Measurements from ENCODE around the gene CCDC38. TPM values are rescaled to one million over a fixed set of nuclear protein-coding genes. Genes with fewer than 3 reads are reported as not detected.

The CCDC38 gene
- total and polyA plus RNA-seq, 2 experiments from 2014 or later = not detected

DNA sequence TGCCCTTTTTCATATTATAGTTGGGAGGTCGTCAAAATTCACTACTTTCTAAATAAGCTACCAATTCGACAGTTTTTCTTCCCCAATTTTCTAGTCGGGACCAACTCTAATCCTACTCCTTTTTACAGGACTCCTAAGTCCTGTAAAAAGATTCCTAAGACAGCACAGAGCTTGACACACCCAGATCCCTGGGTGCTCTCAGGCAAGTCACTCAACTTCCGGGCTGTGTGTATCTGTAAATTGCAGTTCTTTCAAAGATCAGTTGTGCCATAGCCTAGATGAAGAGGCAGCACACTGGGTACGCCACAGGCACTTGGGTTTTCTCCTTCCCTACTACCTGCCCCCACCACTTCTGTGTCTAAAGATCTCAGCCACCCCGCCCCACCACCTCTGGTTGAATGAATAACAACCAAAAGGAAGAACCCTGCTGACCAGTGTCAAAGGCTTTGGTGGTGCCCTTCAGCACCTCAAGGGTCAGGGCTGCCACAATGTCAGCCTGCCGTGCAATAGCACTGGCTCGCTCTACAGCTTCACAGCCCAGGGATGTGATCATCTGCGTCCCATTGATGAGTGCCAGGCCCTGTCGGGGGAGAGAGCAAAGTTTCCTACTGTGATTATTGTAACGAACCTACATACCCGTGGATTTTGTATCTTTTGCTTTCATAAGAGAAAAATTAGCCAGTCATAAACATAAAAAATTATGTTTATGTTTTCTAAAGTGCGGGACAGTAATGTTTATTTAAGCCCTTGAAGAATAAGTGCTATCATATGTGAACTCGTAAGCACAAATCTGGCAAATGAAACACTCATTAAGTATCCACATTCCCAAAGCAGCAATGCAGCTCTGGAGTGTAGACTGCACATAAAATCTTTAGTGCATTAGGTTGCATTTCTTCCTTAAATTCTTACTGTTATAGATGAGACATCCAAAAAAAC lies 44.5 kb upstream of the CCDC38 start:
- TF ChIP-seq, protein P1, sequence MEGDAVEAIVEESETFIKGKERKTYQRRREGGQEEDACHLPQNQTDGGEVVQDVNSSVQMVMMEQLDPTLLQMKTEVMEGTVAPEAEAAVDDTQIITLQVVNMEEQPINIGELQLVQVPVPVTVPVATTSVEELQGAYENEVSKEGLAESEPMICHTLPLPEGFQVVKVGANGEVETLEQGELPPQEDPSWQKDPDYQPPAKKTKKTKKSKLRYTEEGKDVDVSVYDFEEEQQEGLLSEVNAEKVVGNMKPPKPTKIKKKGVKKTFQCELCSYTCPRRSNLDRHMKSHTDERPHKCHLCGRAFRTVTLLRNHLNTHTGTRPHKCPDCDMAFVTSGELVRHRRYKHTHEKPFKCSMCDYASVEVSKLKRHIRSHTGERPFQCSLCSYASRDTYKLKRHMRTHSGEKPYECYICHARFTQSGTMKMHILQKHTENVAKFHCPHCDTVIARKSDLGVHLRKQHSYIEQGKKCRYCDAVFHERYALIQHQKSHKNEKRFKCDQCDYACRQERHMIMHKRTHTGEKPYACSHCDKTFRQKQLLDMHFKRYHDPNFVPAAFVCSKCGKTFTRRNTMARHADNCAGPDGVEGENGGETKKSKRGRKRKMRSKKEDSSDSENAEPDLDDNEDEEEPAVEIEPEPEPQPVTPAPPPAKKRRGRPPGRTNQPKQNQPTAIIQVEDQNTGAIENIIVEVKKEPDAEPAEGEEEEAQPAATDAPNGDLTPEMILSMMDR (IDR thresholded peaks at IDR 0.05; ENCODE audit: low read depth, low read length) = no peak
- peak in 1 of 2 donors; percentile 14 for DNase-seq (ENCODE audit: low read depth in 1 of 2, low spot score in 1 of 2)
- no peaks in the 10 kb centered on the region for H3K4me1 ChIP-seq (ENCODE audit: low read depth)
- no peak overlapping the region for H3K27ac ChIP-seq
- no peak overlapping the region for H3K4me3 ChIP-seq
- H3K27me3 ChIP-seq = peaks cover 3% of the 10 kb centered on the region
- H3K36me3 ChIP-seq = no peaks in the 10 kb centered on the region
- H3K9me3 ChIP-seq (ENCODE audit: low read depth) = no peaks in the 10 kb centered on the region

DNA sequence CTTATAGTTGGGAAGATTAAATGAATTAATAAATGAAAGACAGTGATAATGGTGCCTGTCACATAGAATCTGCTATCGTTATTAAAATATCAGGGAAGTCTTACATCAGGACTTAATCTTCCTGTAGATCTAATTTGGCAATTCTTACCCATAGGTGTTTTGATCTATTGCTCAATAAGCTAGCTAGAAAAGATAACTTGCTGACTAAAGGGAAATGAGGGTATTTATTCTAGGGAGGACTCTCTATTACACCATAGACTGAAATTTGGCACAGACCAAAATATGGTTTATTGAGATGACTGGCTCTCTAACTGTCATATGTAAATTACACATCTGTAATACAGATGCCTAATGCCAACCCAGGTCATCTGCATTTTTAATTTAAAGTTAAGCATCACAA lies 42.3 kb upstream of the CCDC38 start:
- Histone ChIP-seq H3K36me3 (no peaks in the 10 kb centered on the region), H3K9me3 (ENCODE audit: low read depth) (no peaks in the 10 kb centered on the region), H3K27me3 (no peaks in the 10 kb centered on the region), H3K4me3 (no peak overlapping the region), H3K27ac (no peak overlapping the region), H3K4me1 (ENCODE audit: low read depth) (no peaks in the 10 kb centered on the region)
- DNase-seq (ENCODE audit: low read depth in 1 of 2, low spot score in 1 of 2) = no peak
- TF ChIP-seq, protein P1 (IDR thresholded peaks at IDR 0.05; ENCODE audit: low read depth, low read length) = no peak

DNA sequence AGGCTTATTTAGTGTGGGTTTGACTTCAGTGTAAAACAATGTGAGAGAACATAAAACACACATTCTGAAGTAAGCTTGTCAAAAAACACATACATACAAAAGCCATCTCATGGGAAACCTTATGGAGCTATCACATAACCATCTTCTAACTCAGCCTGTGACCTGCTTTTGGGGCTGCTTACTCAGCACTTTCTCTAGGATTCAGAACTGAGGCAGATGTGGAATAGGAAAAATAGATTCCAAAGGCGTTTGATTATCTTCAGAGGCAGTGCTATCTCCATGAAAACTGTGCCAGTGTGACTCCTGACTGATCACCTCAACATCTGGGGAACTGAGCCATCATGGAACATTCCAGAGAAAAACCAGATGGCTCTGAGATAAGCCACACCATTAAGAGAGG lies 40.2 kb upstream of the CCDC38 start:
- H3K27me3 ChIP-seq = no peaks in the 10 kb centered on the region

DNA sequence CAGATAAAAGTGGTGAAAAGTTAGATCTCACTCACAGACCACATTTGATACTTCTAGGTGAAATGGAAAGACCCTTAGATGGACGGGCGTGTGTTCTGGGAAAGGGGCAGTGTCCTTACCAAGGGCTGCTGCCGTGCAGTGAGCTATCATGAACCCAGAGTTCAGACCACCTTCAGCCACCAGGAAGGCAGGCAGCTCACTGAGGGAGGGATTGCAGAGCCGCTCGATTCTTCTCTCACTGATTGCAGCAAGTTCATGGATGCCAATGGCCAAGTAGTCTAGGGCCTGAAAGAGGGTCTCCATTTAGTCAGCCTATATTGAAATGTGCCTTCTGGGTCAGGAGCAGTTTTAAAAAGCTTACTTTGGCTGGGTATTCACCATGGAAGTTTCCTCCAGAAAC lies 38.0 kb upstream of the CCDC38 start:
- TF ChIP-seq, protein P1 (IDR thresholded peaks at IDR 0.05; ENCODE audit: low read depth, low read length) = no peak
- Histone ChIP-seq H3K9me3 (ENCODE audit: low read depth) (no peaks in the 10 kb centered on the region), H3K4me1 (ENCODE audit: low read depth) (no peaks in the 10 kb centered on the region), H3K27ac (no peak overlapping the region), H3K36me3 (no peaks in the 10 kb centered on the region), H3K4me3 (no peak overlapping the region), H3K27me3 (no peaks in the 10 kb centered on the region)
- DNase-seq (ENCODE audit: low read depth in 1 of 2, low spot score in 1 of 2) = no peak

More for the DNA sequence above, 40.2 kb upstream of the CCDC38 start:
- no peak for DNase-seq (ENCODE audit: low read depth in 1 of 2, low spot score in 1 of 2)
- TF ChIP-seq, protein P1 (IDR thresholded peaks at IDR 0.05; ENCODE audit: low read depth, low read length) = no peak
- no peak overlapping the region for H3K4me3 ChIP-seq
- no peaks in the 10 kb centered on the region for H3K4me1 ChIP-seq (ENCODE audit: low read depth)
- H3K36me3 ChIP-seq = no peaks in the 10 kb centered on the region
- H3K9me3 ChIP-seq (ENCODE audit: low read depth) = no peaks in the 10 kb centered on the region
- H3K27ac ChIP-seq = no peak overlapping the region

DNA sequence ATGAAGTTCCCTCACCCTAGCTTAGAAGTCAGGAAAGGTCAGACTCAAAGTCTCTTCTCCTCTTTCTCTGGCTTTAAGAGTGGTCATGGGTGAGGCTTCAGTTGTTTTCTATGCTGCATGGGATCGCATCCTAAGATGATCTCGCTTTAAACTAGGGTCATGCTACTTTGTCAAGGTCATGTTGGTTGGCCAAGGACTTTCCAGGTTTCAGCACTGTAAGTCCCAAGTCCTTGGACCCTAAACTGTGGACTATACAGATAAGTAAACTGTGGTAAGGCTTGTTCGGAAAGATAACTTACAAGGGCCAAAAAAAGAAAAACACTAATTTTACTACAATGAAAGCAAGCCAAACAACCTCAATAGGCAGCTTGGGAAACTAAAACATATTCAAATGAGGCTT lies 36.4 kb upstream of the CCDC38 start:
- TF ChIP-seq, protein P1 (IDR thresholded peaks at IDR 0.05; ENCODE audit: low read depth, low read length) = no peak
- Histone ChIP-seq H3K27ac (no peak overlapping the region), H3K4me1 (ENCODE audit: low read depth) (no peaks in the 10 kb centered on the region), H3K27me3 (no peaks in the 10 kb centered on the region), H3K4me3 (no peak overlapping the region), H3K9me3 (ENCODE audit: low read depth) (no peaks in the 10 kb centered on the region), H3K36me3 (no peaks in the 10 kb centered on the region)
- no peak for DNase-seq (ENCODE audit: low read depth in 1 of 2, low spot score in 1 of 2)

Measured in cardiac muscle cell (in vitro differentiated cells and primary cell).